ENCODE data around the gene IFIT2.

DNA sequence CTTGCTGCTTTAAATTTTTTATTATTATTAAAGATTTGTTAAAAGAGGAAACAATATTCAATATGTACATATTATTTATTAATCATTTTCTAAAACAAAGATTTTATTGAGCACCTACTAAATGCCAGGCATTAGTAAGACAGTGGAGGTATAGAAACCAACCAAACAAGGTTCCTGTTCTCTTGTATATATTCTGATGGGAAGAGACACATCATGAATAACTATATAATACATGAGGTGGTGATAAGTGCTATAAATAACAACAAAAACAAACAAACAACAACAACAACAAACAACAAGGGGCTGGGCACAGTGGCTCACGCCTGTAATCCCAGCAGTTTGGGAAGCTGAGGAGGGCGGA, 49.6 kb upstream of the IFIT2 start:
- TF ChIP-seq, protein P1, sequence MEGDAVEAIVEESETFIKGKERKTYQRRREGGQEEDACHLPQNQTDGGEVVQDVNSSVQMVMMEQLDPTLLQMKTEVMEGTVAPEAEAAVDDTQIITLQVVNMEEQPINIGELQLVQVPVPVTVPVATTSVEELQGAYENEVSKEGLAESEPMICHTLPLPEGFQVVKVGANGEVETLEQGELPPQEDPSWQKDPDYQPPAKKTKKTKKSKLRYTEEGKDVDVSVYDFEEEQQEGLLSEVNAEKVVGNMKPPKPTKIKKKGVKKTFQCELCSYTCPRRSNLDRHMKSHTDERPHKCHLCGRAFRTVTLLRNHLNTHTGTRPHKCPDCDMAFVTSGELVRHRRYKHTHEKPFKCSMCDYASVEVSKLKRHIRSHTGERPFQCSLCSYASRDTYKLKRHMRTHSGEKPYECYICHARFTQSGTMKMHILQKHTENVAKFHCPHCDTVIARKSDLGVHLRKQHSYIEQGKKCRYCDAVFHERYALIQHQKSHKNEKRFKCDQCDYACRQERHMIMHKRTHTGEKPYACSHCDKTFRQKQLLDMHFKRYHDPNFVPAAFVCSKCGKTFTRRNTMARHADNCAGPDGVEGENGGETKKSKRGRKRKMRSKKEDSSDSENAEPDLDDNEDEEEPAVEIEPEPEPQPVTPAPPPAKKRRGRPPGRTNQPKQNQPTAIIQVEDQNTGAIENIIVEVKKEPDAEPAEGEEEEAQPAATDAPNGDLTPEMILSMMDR (conservative IDR thresholded peaks at IDR 0.05; ENCODE audit: low read length) = no peak
- no peak for TF ChIP-seq EZH2phosphoT487 (IDR thresholded peaks at IDR 0.05; ENCODE audit: borderline replicate concordance)
